ENCODE results near the gene GNAQ. TPM values are rescaled to one million over a fixed set of nuclear protein-coding genes. Genes with fewer than 3 reads are reported as not detected.

GNAQ gene
- total and polyA plus RNA-seq, 2 experiments from 2014 or later: 21.1 to 43.1 TPM

GRCh38 chr9:77966718-77967117 lies 64.9 kb downstream of the GNAQ start:
- H3K27ac Mint-ChIP-seq: 0 out of 2 replicates have a peak overlapping the region, but pooled peaks have one; percentile 49
- H3K4me1 Mint-ChIP-seq: peaks cover 58% of the 10 kb centered on the region
- peaks cover 7% of the 10 kb centered on the region; the same call in 1 of the 3 replicates for H3K36me3 Mint-ChIP-seq (ENCODE audit: low read depth)

More at GRCh38 chr9:77966718-77967117, 64.9 kb downstream of the GNAQ start:
- Histone ChIP-seq H3K36me3 (ENCODE audit: insufficient read depth) (no peaks in the 10 kb centered on the region), H3K4me1 (ENCODE audit: insufficient read depth) (peaks cover 27% of the 10 kb centered on the region), H3F3A (replicated peaks; ENCODE audit: low read depth) (no peaks in the 10 kb centered on the region), H3K27ac (ENCODE audit: low read depth) (no peak overlapping the region), H3K4me2 (no peak overlapping the region), H3K9me2 (ENCODE audit: insufficient read depth) (no peaks in the 10 kb centered on the region), H3K79me2 (replicated peaks; ENCODE audit: insufficient read depth) (peaks cover 100% of the 10 kb centered on the region), H3K27me3 (ENCODE audit: insufficient read depth) (no peaks in the 10 kb centered on the region), H4K20me1 (replicated peaks; ENCODE audit: insufficient read depth) (no peaks in the 10 kb centered on the region), H3K4me3 (no peak overlapping the region), H2AFZ (no peak overlapping the region)
- ATAC-seq (no peak), DNase-seq (ENCODE audit: low spot score) (no peak)
- Mint-ChIP-seq H3K27me3 (ENCODE audit: insufficient read depth, low read depth, poor library complexity) (peaks cover 7% of the 10 kb centered on the region), H3K9me3 (no peaks in the 10 kb centered on the region), H3K4me3 (no peak overlapping the region)
- TF ChIP-seq ZNF114 (CRISPR knock-in tag; IDR thresholded peaks at IDR 0.05) (no peak), REST (IDR thresholded peaks at IDR 0.05; ENCODE audit: unreplicated experiment) (no peak), POLR2AphosphoS5 (IDR thresholded peaks at IDR 0.05; ENCODE audit: low read depth) (no peak), EZH2 (IDR thresholded peaks at IDR 0.05; ENCODE audit: low read depth, unreplicated experiment) (no peak), ETS1 (IDR thresholded peaks at IDR 0.05) (no peak), ZNF462 (CRISPR knock-in tag; IDR thresholded peaks at IDR 0.05) (no peak), CTCF (conservative IDR thresholded peaks at IDR 0.05; ENCODE audit: low read depth in 2 of 2) (no peak), NANOG (IDR thresholded peaks at IDR 0.05; ENCODE audit: borderline replicate concordance) (no peak), JUNB (IDR thresholded peaks at IDR 0.05; ENCODE audit: unreplicated experiment) (no peak), EZH2phosphoT487 (IDR thresholded peaks at IDR 0.05; ENCODE audit: unreplicated experiment) (no peak), CREB1 (CRISPR knock-in tag; IDR thresholded peaks at IDR 0.05; ENCODE audit: low read depth) (no peak), ZNF331 (CRISPR knock-in tag; IDR thresholded peaks at IDR 0.05; ENCODE audit: low read depth) (no peak), STAT1 (IDR thresholded peaks at IDR 0.05; ENCODE audit: unreplicated experiment) (no peak)
